B cell (primary cell): Measurements from ENCODE around the gene KDM6B.

Experiments used
- EZH2 ChIP-seq: IDR thresholded peaks from 2 replicates; pipeline ENCODE4 v1.6.1; 2012; ENCODE audit warnings: borderline replicate concordance, low read depth, mild to moderate bottlenecking, moderate library complexity, low read length; ENCODE audit not compliant: insufficient read depth, poor library complexity, severe bottlenecking
- TF ChIP-seq, protein P1 (sequence below): fragments of 200-600 bp; IDR thresholded peaks from one replicate; pipeline ENCODE4 v1.8.0; 2022; ENCODE audit warnings: antibody characterized with exemption, mild to moderate bottlenecking

DNA sequence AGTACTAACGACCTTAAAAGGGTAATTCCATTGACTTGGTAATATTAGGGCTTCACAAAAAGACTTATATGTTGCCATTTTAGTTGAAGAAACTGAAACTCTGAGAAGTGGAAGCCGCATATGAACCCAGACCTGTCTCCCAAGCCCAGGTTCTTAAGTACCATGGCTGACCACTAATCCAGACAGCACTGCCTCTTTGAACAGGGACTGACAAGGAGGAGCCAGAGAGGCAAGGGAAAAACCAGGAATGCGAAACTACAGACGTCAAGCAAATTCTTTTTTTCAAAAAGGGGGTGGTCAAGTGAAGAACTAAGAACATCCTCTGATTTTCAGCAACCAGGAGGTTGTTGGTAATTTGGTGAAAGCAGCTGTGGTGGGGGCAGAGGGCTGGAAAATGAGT is 39.0 kb downstream of the KDM6B start:
- TF ChIP-seq, protein P1, sequence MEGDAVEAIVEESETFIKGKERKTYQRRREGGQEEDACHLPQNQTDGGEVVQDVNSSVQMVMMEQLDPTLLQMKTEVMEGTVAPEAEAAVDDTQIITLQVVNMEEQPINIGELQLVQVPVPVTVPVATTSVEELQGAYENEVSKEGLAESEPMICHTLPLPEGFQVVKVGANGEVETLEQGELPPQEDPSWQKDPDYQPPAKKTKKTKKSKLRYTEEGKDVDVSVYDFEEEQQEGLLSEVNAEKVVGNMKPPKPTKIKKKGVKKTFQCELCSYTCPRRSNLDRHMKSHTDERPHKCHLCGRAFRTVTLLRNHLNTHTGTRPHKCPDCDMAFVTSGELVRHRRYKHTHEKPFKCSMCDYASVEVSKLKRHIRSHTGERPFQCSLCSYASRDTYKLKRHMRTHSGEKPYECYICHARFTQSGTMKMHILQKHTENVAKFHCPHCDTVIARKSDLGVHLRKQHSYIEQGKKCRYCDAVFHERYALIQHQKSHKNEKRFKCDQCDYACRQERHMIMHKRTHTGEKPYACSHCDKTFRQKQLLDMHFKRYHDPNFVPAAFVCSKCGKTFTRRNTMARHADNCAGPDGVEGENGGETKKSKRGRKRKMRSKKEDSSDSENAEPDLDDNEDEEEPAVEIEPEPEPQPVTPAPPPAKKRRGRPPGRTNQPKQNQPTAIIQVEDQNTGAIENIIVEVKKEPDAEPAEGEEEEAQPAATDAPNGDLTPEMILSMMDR = no peak
- no peak for TF ChIP-seq EZH2
